ENCODE results near the gene CCP110.

The CCP110 gene

GRCh38 chr16:19549673-19550072, 25.9 kb downstream of the CCP110 start:
- TF ChIP-seq CTCF (conservative IDR thresholded peaks at IDR 0.05) (no peak), ZFX (IDR thresholded peaks at IDR 0.05) (no peak)
- H3K27ac ChIP-seq: no peak overlapping the region

GRCh38 chr16:19555186-19555937, 31.6 kb downstream of the CCP110 start, which contains the start of gene VPS35L:
Gene VPS35L (plus strand): TSS chr16:19555703. CDS start chr16:19555730, 27 bp downstream.
- TF ChIP-seq CTCF (conservative IDR thresholded peaks at IDR 0.05) (peak; percentile 86), ZFX (IDR thresholded peaks at IDR 0.05) (peak; percentile 54; the same call in 1 of the 2 replicates)
- H3K27ac ChIP-seq: peak within 1 kb of the TSS; percentile 85

- TF ChIP-seq CTCF (conservative IDR thresholded peaks at IDR 0.05): no peak
- H3K27ac ChIP-seq: peak overlapping the region; percentile 85
These were observed 32.4 kb downstream of the CCP110 start for GRCh38 chr16:19555938-19556771.

- H3K27ac ChIP-seq: no peak overlapping the region
- TF ChIP-seq ZFX (IDR thresholded peaks at IDR 0.05) (no peak), CTCF (conservative IDR thresholded peaks at IDR 0.05) (peak; percentile 88)
These were observed 35.6 kb downstream of the CCP110 start for GRCh38 chr16:19559242-19559910.

- H3K27ac ChIP-seq: no peak overlapping the region
- no peak for TF ChIP-seq CTCF (conservative IDR thresholded peaks at IDR 0.05)
- no peak for TF ChIP-seq ZFX (IDR thresholded peaks at IDR 0.05)
These were observed 36.3 kb downstream of the CCP110 start for GRCh38 chr16:19560078-19560477.

GRCh38 chr16:19563377-19563776, 39.6 kb downstream of the CCP110 start:
- no peak for TF ChIP-seq ZFX (IDR thresholded peaks at IDR 0.05)
- TF ChIP-seq CTCF (conservative IDR thresholded peaks at IDR 0.05): no peak
- H3K27ac ChIP-seq: no peak overlapping the region

Measured in C4-2B (cell line).